ENCODE results near the gene NEMP2. TPM values are rescaled to one million over a fixed set of nuclear protein-coding genes. Genes with fewer than 3 reads are reported as not detected.

NEMP2 gene
- total RNA-seq, 1 experiment from 2014 or later, result 46.0 TPM

- peaks cover 8% of the 10 kb centered on the region for H3K36me3 Mint-ChIP-seq (ENCODE audit: insufficient read depth, unreplicated experiment)
- CTCF ChIA-PET, result interaction anchor here (0.7 to 1.2 kb wide), 2 partner anchors 40 to 160 kb away, joined by 3 to 4 read pairs; no protein-coding TSS in a partner anchor
- DNase-seq (ENCODE audit: unreplicated experiment), result no peak
- no peak overlapping the region for H3K4me3 Mint-ChIP-seq (ENCODE audit: unreplicated experiment)
- peaks cover under 1% of the 10 kb centered on the region for H3K9me3 Mint-ChIP-seq (ENCODE audit: unreplicated experiment)
- H3K27me3 Mint-ChIP-seq (ENCODE audit: insufficient read depth, unreplicated experiment), result no peaks in the 10 kb centered on the region
- POLR2A ChIA-PET, result interaction anchor here (0.6 to 1.6 kb wide), 12 partner anchors 11 to 222 kb away, joined by 3 to 6 read pairs (median 3); no protein-coding TSS in a partner anchor
- TF ChIP-seq CTCF (IDR thresholded peaks at IDR 0.05; ENCODE audit: unreplicated experiment), result no peak
- peaks cover 22% of the 10 kb centered on the region for H3K4me1 Mint-ChIP-seq (ENCODE audit: insufficient read depth, unreplicated experiment)
- intact Hi-C loops (cut with micrococcal nuclease), result loop anchor here (5.0 kb wide), 1 partner anchor 60 kb away; the partner anchor contains the start of gene MFSD6
- peak overlapping the region; percentile 16 for H3K27ac Mint-ChIP-seq (ENCODE audit: low read depth, unreplicated experiment)
- BruUV-seq (replicated peaks), result no TSS peak
These were observed 67.6 kb downstream of the NEMP2 start for GRCh38 chr2:190466819-190467446.

DNA sequence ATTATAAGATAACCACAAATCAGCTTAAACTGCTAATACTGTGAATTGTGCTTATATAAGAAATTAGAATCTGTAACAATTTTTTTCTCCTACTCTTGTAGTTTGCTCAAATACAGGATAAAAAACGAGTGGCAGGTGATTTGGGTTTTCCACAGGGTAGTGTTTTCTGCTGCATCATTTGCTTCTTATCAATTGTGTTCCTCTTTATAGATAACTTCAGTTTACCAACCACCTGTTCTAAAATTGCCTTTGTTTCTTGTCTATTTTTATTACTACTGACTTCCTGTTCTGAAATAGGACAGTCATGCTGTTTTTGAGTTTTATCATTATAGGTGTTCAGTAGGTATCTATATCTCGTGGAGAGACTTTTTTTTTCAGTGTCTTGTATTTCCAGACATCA, 69.5 kb downstream of the NEMP2 start:
- Mint-ChIP-seq H3K27me3 (ENCODE audit: insufficient read depth, unreplicated experiment) (no peaks in the 10 kb centered on the region), H3K9me3 (ENCODE audit: unreplicated experiment) (no peaks in the 10 kb centered on the region), H3K4me1 (ENCODE audit: insufficient read depth, unreplicated experiment) (peaks cover 22% of the 10 kb centered on the region), H3K4me3 (ENCODE audit: unreplicated experiment) (no peak overlapping the region), H3K27ac (ENCODE audit: low read depth, unreplicated experiment) (no peak overlapping the region), H3K36me3 (ENCODE audit: insufficient read depth, unreplicated experiment) (peaks cover 8% of the 10 kb centered on the region)
- TF ChIP-seq CTCF (IDR thresholded peaks at IDR 0.05; ENCODE audit: unreplicated experiment), result no peak
- no peak for DNase-seq (ENCODE audit: unreplicated experiment)
- no TSS peak for BruUV-seq (replicated peaks)
- intact Hi-C loops (cut with micrococcal nuclease), result loop anchor here (5.0 kb wide), 1 partner anchor 58 kb away; the partner anchor contains the start of gene MFSD6
- ChIA-PET POLR2A (no interaction called here), CTCF (no interaction called here)

GRCh38 chr2:190462611-190463010, 71.9 kb downstream of the NEMP2 start:
- Mint-ChIP-seq H3K4me1 (ENCODE audit: insufficient read depth, unreplicated experiment) (no peaks in the 10 kb centered on the region), H3K9me3 (ENCODE audit: unreplicated experiment) (no peaks in the 10 kb centered on the region), H3K27ac (ENCODE audit: low read depth, unreplicated experiment) (no peak overlapping the region), H3K27me3 (ENCODE audit: insufficient read depth, unreplicated experiment) (no peaks in the 10 kb centered on the region), H3K36me3 (ENCODE audit: insufficient read depth, unreplicated experiment) (peaks cover 23% of the 10 kb centered on the region), H3K4me3 (ENCODE audit: unreplicated experiment) (no peak overlapping the region)
- no peak for TF ChIP-seq CTCF (IDR thresholded peaks at IDR 0.05; ENCODE audit: unreplicated experiment)
- no TSS peak for BruUV-seq (replicated peaks)
- intact Hi-C loops (cut with micrococcal nuclease), result no loop called here
- POLR2A ChIA-PET, result interaction anchor here (1.3 kb wide), 1 partner anchor 49 kb away, joined by 4 read pairs; no protein-coding TSS in a partner anchor
- no peak for DNase-seq (ENCODE audit: unreplicated experiment)
- CTCF ChIA-PET, result interaction anchor here (1.2 kb wide), 1 partner anchor 26 kb away, joined by 3 read pairs; no protein-coding TSS in a partner anchor

GRCh38 chr2:190462181-190462580, 72.3 kb downstream of the NEMP2 start:
- no peak for TF ChIP-seq CTCF (IDR thresholded peaks at IDR 0.05; ENCODE audit: unreplicated experiment)
- H3K9me3 Mint-ChIP-seq (ENCODE audit: unreplicated experiment), result no peaks in the 10 kb centered on the region
- intact Hi-C loops (cut with micrococcal nuclease), result no loop called here
- ChIA-PET POLR2A (interaction anchor here (1.3 kb wide), 1 partner anchor 49 kb away, joined by 4 read pairs; no protein-coding TSS in a partner anchor), CTCF (no interaction called here)
- H3K4me1 Mint-ChIP-seq (ENCODE audit: insufficient read depth, unreplicated experiment), result peaks cover 1% of the 10 kb centered on the region
- H3K27ac Mint-ChIP-seq (ENCODE audit: low read depth, unreplicated experiment), result no peak overlapping the region
- BruUV-seq (replicated peaks), result no TSS peak
- H3K4me3 Mint-ChIP-seq (ENCODE audit: unreplicated experiment), result no peak overlapping the region
- no peaks in the 10 kb centered on the region for H3K27me3 Mint-ChIP-seq (ENCODE audit: insufficient read depth, unreplicated experiment)
- H3K36me3 Mint-ChIP-seq (ENCODE audit: insufficient read depth, unreplicated experiment), result peaks cover 26% of the 10 kb centered on the region
- no peak for DNase-seq (ENCODE audit: unreplicated experiment)
